Fibroblast of upper back skin (primary cell): ENCODE data around the gene HLF.

Source experiments
- DNase-seq: peaks from one replicate; pipeline ENCODE4 v3.0.0-alpha.2; 2013

The HLF gene

GRCh38 chr17:55275894-55276804, 11.4 kb downstream of the HLF start:
- DNase-seq, result no peak

- DNase-seq, result no peak
Observed at GRCh38 chr17:55278173-55278961, 13.6 kb downstream of the HLF start.

DNA sequence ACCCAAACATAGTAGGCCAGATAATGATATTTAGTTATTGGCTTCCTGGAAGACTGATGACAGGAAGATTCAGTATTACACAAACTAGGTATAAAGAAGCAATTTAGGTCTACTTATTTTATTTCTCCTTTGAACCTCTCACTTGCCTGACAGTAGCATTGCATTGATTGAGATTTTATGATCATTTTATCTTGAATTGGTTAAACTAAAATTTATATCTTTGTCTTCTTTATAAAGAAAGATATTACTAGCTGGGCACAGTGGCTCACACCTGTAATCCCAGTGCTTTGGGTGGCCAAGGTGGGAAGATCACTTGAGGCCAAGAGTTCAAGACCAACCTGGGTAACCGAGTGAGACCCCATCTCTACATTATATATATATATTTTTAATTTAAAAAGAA, 14.4 kb downstream of the HLF start:
- no peak for DNase-seq

DNA sequence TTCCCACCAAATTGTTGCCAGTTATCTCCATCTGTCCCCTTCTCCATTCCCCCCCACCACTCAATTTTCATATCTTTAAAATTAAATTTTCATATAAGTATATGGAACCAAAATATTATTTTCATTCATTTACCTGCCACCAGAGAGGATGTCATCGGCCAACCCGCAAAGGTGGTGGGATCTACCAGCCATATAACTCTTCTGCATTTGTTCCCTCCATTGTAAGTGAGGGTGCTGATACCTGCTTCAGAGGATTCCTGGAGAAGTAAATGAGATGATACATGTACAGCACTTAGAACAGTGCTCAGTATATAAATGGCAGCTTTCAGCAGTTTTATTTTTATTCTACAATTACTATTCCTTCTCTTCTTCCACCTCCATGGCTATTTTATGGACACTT, 15.0 kb downstream of the HLF start:
- DNase-seq, result no peak

DNA sequence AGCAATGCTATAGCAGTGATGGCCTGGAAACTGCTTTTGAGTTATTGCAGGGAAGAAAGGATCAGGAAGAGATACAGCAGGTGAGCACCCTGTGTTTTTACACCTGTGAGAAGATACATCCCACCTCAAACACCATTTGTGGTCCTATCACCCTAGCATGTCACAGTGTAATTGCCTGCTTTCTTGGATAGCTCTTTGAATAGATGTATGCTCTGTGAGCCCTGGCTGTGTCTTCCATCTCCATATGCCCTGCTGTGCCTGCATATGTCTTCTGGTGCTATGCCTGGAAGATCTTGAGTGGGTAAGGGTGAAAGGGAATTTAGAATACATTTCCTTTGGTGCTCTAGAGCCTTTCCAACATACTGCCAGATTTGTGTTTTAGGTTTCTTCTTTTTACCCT, 15.5 kb downstream of the HLF start:
- DNase-seq, result no peak

GRCh38 chr17:55281649-55282378, 17.1 kb downstream of the HLF start:
- no peak for DNase-seq

DNA sequence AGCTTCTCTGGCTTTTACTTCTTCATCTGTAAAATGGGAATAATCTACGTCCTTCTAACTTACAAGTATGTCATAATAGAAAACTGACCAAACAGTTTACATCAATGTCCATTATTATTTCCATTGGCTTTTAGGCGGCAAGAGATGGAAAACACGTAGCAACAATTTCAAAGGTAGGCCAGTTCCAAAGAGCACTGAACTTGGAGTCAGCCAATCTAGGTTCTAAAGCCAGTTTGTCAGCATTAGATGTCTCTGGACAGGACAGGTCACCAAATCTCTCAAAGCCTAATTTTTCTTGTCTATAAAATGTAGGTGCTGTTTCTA, 17.6 kb downstream of the HLF start:
- no peak for DNase-seq

- no peak for DNase-seq
Observed at GRCh38 chr17:55282741-55283140, 18.0 kb downstream of the HLF start.

DNA sequence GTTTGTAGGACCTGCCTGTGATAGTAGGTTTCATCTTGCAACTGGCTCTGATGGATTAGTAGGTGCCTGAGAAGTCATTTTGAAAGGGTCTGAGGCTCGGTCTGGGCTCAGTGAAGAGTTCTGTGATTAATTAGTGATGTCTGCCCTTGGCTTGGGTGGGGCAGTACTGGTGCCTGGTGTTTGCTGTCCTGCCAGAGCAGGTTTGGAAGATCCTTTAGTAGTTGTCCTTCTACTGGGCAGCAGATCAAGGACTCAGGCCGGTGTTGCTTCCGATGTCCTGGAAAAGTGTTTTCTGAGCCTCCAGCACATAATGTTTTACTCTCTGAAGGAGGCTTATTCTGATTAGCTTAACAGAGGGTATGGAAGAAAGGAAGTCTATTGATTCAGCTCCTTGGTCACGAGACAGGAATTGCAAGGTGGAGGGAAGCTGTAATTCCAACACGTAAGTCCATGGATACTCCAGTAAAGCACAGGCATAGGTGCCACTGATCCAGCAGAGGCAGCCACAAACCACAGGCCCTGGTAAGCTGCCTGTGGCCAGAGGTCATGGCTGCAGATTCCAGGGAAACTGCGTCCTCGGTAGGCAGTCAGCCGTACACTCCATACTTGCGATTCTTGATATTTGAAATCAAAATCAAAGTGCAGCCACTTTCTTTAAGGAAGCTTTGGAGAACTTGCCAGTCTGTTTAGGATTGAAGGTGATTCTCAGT, 18.7 kb downstream of the HLF start:
- no peak for DNase-seq

DNA sequence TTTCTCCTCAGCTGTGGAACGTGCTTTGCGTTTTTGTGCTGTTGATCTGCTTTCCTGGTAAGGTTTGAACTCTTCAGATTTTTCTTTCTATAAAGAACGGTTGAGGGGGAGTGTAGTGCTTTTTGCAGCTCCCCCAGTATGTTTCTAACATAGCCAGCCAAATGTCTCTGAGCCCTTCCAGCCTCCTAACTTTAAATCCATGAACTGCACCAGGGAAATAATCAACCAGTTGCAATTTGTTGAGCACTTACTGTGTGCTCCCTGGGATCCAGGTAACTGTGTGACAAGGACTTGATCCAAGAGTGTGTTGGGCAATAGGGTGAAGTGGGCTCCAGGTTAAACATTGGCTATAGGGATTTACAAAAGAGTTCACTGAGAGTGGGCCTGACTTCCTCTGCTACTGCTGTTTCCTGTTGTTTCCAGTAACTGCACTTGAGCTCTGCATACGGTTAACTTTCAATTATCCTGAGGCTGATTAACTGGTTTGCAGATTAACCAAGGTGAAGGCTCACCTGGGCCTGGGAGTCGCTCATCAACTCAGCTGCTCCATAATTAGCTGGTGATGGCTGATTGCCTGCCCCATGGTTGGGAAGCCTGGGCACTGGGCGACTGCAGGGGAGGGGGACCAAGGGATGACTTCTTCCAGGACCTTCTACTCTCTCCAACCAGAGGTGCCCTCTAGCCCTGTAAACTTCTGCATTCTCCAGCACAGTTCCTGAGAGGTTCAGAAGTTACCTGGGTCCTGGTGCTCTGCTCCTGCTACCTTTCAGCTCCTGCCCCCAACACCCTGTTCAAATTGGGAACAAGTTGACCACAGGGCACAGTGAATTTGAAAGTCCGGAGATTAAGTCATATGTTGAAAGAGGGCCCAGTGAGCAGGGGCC, 19.5 kb downstream of the HLF start:
- DNase-seq, result no peak

- DNase-seq, result no peak
Observed at GRCh38 chr17:55284944-55285339, 20.2 kb downstream of the HLF start.

- peak; percentile 56 for DNase-seq
Observed at GRCh38 chr17:55285340-55286301, 20.9 kb downstream of the HLF start.

GRCh38 chr17:55286681-55287589, 22.2 kb downstream of the HLF start:
- DNase-seq, result peak; percentile 48

GRCh38 chr17:55288356-55289105, 23.8 kb downstream of the HLF start:
- DNase-seq, result no peak

GRCh38 chr17:55289106-55289446, 24.3 kb downstream of the HLF start:
- DNase-seq, result no peak

DNA sequence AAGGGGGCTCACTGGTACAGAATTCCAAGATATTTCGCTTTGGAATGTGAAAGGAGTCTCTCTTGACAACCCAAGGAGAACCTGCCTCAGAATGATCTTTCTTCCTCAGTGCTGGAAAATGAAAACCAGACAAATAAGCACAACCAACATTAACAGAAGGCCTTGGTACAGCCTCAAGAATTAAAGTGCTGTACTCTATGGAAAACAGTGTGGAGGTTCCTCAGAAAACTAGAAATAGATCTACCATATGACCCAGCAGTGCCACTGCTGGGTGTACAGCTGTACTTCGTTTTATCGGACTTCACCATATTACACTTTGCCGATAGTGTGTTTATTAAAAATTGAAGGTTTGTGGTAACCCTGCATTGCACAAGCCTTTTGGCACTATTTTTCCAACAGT, 25.2 kb downstream of the HLF start:
- DNase-seq, result no peak

DNA sequence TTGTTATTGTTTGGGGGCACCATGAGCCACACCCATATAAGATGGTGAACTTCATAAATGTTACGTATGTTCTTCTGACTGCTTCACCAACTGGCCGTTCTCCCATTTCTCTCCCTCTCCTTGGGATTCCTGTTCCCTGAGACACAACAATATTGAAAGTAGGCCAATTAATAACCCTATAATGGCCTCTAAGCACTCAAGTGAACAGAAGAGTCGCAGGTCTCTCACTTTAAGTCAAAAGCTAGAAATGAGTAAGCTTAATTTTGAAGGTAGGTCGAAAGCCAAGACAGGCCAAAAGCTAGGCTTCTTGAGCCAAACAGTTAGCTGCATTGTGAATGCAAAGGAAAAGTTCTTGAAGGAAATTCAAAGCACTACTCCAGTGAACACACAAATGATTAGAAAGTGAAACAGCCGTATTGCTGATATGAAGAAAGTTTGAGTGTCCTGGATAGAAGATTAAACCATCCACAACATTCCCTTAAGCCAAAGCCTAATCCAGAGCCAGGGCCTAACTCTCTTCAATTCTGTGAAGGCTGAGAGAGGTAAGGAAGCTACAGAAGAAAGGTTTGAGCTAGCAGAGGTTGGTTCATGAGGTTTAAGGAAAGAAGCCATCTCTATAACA, 25.8 kb downstream of the HLF start:
- DNase-seq, result no peak

DNA sequence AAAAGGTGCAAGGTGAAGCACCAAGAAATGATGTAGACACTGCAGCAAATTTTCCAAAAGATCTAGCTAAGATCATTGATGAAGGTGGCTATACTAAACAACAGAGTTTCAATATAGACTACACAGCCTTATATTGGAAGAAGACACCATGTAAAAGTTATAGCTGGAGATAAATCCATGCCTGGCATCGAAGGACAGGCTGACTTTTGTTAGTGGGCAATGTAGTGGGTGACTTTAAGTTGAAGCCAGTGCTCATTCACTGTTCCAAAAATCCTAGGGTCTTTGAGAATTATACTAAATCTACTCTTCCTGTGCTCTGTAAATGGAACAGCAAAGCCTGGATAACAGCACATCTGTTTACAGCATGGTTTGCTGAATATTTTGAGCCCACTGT, 26.4 kb downstream of the HLF start:
- no peak for DNase-seq
